NCI-H1092 treated with DMSO at 0.1 percent for 48 hours (cell line): ENCODE measurements around the gene PCBD2.

ENCODE experiments used
- DNase-seq: peaks from one replicate; lab custom pipeline; 2025; lab: John Stamatoyannopoulos, UW

The PCBD2 gene

GRCh38 chr5:135007749-135008363 is 102.9 kb downstream of the PCBD2 start:
- no peak for DNase-seq

GRCh38 chr5:135008556-135008955 is 103.6 kb downstream of the PCBD2 start:
- DNase-seq, result no peak

- DNase-seq, result no peak
Measured at GRCh38 chr5:135008981-135009735, 104.2 kb downstream of the PCBD2 start.

GRCh38 chr5:135009736-135010501 is 105.0 kb downstream of the PCBD2 start:
- DNase-seq, result no peak

GRCh38 chr5:135010502-135011354 is 105.8 kb downstream of the PCBD2 start:
- no peak for DNase-seq

DNA sequence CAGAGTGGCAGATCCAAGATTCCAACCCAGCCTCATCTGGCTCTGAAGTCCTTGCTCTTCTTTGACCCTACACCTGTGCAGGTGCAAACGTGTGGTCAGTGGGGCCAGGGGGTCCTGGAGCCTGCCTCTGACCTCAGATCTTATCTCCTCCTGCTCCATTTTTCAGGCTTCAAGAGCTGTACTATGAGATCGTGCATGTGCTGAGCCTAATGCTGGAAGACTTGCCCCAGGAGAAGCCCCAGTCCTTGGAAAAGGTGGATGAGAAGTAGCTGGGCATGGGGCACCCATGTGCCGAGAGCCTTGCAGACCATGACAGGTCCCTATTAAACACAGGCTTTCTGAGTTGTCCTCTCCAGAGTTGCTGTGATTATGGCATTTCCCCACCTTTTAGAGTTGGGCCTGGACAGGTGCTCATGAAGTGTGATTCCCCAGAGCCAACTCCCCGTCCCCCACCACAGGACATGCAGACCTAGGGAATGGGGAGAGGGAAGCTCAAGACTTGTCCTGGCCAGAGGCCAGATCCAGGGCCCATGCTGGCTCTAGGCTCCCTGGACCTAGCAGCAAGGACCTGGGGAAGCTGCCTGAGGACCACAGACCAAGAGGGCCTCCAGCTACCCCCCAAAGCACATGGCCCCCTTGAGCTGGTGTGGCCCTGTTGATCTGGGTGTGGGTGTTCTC is 106.6 kb downstream of the PCBD2 start:
- DNase-seq, result no peak

DNA sequence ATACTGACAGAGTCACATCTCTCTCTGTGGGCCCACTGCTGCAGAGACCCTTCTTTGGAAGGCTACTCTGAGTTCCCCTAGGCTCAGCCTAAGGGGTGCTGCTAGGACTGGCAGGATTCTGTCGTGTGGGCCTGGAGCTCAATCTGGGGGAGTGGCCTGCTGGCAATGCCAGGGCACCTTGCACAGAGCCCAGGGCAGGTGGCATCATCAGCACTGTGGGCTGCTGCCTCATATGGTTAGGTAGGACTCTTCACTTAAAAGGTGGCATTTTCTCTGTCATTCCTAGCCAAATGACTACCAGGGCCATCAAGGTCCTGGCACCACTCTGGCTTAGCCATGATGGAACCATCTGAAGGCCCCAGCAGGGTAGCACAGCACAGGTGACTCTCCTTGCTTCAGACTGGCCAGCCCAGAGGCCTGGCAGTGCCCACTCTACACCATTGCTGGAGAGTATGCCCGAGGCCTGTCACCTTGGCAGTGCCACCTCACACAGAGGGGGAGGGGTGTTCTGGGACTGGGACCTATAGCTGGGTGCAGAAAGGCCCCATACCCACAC is 107.2 kb downstream of the PCBD2 start:
- no peak for DNase-seq
